GM21381 (cell line): ENCODE results near the gene FGF6.
"Not testable (repeated sequence)": the region's sequence is repeated elsewhere in the genome, so short reads cannot be mapped to it uniquely, and the experiment has no call there.

Experiments used
- ATAC-seq: cut with Tn5 transposase; IDR thresholded peaks from one replicate; pipeline ENCODE4 v1.9.1; 2021; ENCODE audit warnings: mild to moderate bottlenecking, moderate library complexity; ENCODE audit not compliant: unreplicated experiment

The FGF6 gene, protein sequence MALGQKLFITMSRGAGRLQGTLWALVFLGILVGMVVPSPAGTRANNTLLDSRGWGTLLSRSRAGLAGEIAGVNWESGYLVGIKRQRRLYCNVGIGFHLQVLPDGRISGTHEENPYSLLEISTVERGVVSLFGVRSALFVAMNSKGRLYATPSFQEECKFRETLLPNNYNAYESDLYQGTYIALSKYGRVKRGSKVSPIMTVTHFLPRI

DNA sequence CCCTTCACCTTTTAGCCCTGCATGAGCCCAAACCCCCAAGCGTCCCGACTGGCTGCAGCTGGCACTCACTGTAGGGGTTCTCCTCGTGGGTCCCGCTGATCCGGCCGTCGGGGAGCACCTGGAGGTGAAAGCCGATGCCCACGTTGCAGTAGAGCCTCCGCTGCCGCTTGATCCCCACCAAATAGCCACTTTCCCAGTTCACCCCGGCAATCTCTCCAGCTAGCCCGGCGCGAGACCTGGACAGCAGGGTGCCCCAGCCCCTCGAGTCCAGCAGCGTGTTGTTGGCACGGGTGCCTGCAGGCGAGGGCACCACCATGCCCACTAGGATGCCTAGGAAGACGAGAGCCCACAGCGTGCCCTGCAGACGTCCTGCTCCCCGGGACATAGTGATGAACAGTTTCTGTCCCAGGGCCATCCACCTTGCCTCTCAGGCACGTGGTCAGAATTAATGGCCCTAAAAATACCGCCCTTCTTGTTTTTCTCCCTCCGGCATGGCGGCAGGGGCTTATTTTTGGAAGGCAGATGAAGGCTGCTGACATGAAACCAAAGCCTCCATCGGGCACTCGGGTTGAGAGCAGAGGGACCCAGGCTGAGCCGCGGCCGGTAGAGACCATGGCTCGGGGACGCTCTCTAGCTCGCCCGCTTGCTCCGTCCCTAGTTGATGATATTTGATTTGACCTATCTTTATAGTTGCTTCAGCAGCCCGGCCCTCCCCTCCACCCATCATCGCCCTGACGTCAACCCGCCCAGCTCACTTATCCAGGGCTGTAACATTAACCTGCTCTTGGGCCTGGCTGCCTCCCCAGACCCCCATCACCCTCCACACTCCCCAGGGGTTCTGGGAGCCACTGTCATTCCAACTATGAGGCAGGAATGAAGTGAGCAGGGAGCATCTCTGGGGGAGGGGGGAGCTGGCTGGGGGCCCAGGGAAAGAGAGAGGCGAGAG lies at the start of gene FGF6:
TSS of gene FGF6 (minus strand) at position 660 of the 946 bp plus-strand sequence. CDS start at position 415, 245 bp downstream.
- ATAC-seq: no peak

DNA sequence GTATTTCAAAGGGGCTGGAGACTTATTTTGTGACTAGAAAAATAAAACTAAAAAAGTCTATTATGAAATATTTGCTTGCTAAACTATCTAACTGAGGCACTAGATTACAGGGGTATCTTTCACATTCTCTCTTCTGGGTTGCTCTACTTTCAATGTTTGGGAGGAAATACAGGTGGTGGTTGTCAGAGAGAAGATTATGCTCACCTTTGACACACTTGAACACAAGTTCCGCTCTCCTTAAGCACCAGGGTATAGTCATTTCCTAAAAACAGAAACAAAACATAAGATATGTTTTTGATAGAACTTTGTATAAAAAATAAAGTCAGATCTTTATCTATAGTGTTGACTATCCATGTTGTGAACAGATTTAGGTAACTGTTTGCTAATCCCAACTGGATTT lies 45.4 kb upstream of the FGF6 start:
- ATAC-seq: no peak

DNA sequence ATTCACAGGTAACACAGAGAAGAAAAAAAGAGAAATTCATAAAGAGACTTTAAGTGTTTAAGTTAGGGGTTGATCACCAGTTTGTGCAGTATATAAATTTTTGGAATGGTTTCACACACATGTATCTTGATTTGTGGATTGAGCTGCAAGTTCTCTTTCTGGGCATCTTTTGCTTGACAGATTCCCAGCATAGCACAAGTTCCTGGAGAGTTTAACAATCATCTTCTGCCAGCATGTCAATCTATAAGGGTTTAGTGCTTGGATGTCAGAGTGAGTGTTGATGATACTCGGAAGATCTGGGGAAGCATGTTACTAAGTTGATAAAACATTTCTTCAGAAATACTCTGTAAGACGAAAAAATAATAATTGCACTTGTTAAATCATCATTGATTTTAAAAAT lies 43.9 kb upstream of the FGF6 start:
- ATAC-seq: no peak

DNA sequence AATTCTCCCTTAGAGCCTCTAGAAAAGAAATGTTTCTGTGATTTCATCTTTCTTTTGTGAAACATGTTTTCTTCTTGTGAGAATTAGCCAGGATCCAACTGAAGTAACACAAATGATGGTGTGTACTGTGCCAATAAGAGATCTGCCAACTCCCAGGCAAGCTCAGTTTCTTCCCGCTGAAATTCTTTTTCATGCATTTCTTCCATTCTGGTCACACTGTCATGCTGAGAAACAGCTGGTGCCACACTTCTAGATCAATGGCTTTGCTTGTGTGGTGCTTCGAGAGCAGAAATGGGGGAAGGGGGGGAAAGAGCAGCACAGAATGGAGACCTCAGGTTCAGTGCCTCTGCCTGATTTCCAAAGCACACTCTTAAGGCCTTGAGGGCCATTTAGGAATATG lies 41.4 kb upstream of the FGF6 start:
- ATAC-seq: no peak

DNA sequence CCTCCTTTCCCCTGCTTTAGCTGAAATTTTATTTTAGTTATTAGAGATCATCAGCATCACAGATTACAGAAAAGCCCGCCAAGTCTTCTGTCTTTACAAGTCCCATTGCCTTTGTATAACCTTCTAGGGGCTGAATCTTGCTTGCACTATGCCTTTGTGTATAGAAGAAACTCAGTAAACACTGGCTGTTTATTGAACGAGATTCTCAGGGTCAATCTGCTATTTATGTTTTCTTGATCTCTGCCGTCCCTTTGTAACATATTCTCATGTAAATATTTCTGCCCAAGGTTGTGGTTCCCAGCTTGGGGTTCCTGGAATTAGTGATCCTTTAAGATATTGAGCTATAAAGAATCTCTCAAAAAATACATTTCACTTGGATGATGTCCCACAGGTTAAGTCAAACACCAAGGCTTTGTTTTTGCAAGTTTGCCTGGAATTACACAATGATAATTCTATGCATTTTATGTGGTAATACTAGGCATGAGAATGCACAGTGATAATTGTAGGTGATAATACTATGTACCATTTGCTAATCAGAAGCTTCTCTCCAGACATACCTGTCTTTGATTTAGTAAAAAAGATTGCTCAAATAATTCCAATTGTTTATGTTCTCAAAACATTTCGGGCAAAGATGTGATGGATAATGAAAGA lies 40.6 kb upstream of the FGF6 start:
- ATAC-seq: no peak

DNA sequence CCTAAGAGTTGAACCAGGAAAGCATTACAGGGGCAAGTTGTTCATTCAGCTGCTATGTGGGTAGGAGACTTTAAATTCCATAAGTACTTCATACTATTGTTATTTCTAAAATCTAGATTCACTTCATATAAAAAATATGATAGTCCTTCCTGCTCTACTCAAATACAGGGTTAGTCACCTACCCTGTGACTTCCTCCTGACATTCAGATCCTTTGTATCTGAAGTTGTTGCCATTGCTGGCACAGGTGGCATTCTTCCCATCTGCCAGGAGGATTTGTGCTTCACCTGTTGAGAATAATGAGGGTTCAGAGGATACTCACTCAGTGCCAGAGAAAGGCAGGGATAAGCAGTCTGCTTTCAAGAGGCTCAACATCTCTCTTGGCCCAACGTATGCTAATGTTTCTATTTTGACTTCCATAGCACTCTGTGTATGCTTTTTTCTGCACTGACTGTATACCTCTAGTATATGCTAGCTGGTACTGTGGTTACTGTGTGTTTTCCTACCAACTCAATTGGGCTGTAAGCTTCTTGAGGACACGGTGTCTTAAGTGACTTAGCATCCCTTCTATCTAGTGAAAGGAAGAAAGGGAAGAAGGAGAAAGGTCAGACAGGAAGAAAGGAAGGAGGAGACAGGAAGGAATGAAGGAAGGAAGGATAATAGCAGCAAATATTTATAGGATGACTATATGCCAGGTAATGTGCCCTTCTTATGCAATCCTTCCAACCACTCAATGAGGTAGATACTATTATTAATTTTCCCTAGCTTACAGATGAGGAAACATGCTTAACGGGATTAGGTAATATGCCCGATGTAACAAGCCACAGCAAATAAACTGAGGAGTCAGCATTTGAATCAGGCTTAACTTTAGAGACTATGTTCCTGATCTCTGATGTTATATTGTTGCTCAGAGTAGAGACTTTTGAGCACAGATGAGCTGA lies 38.5 kb upstream of the FGF6 start:
- ATAC-seq: no peak

DNA sequence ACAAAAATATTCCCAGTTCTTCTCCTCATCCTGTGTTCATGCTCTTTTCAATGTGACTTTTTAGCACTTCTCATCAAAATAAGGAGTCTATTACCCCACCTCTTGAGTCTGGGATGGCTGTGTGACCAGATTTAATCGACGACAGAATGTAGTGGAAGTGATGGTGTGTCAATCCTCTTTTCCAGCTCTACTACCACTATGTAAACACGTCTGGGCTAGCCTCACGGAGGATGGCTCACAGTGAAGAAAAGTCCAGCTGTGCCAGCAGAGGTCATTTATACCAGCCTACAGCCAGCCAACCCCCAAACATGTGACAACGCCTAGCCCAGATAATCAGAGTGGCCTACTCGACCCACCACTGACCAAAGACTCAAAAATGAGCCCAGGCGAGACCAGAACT lies 37.3 kb upstream of the FGF6 start:
- no peak for ATAC-seq

DNA sequence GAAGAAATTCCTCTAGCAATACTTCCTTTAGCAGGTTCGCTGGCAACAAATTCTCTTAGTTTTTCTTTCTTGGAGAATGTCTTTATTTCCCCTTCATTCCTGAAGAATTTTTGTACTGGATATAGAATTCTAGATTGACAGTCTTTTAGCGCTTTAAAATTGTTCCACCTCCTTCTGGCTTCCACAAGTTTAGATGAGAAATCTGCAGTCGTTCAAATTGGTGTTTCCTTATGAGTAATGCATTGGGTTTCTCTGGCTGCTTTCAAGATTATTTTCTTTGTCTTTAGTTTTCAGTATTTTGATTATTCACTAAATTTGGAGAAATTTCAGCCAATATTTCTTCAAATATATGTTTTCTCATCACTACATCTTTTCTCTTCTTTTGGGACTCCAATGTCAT lies 33.3 kb upstream of the FGF6 start:
- no peak for ATAC-seq

DNA sequence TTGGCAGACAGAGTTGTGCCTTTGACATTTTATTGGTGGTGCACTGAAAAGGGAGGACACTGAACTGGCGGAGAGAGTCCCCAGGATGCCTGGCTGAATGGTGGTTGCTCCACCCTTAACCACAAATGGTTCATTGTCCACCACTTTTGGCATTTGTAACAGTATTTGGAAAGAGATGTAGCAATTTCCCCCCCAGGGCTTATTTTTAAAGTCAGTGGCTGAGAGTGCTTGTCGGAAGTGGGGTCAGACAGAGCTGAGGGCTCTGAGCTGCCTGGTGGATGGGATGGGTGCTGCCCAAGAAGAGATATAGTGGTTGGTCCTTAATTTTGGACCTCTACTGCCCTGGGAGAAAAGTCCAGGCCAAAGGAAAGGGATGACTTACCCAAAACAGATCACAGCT lies 31.5 kb upstream of the FGF6 start:
- ATAC-seq: no peak

DNA sequence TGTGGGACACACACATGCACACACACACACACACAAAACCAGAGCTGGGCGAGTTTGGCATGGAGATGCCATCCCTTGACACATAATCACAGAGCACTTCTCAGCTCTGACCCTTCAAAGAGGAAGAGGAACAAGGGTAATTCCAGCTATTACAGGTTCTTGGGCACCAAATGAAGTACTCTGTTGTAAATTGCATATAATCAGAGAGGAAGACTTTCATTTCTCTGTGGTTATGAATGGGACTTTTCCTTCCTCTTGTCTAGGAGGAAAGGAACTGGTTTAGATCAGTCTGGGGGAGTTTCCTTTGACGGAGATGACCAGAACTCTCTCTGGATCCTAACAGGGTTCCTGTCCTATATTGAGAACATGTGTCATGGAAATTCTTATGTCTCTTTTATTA lies 26.4 kb upstream of the FGF6 start:
- ATAC-seq: no peak

DNA sequence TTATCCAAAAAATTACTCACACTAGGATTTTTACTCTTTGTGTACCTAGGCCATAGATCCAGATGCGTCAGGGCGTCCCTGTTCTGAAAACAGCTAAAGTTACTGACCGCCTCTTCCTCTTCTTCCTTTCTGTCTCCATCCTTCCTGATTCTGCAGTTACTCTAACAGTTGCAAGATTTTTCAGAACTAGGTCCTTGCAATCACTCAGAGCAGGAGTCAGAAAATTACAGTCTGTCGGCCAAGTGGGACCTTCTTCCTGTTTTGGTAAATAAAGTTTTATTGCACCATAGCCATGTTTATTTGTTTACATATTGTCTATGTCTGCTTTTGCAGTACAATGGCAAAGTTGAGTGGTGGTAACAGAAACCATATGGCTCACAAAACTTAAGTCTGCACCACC lies 25.6 kb upstream of the FGF6 start:
- no peak for ATAC-seq

DNA sequence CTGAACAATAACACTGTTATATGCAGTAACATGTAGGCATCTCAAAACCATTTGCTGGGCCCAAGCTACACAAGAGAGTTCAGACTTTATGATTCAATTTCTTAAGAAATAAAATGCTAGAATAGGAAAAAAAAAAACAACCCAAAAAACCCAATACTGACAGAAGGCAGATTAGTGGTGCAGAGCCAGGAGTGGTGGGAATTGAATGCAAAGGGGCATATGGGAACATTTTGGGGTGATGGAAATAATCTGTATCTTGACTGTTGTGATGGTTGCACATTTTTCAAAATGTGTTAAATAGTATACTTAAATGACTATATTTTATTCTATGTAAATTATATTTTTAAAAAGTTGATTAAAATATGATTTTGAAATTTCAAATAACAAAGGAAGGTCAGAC lies 23.4 kb upstream of the FGF6 start:
- no peak for ATAC-seq

DNA sequence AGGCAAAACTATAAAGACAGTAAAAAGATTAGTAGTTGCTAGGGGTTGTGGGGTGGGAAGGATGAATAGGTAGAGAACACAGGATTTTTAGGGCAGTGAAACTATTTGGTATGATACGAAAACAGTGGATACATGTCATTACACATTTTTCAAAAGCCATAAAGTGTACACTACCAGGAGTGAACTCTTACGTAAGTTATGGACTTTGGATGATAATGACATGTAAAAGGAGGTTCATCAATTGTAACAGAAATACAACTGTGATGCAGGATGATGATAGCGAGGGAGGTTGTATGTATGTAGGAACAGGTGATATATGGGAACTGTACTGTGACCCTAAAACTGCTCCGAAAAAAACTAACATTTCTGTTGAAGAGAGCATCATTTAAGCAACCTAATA lies 15.1 kb upstream of the FGF6 start:
- no peak for ATAC-seq

DNA sequence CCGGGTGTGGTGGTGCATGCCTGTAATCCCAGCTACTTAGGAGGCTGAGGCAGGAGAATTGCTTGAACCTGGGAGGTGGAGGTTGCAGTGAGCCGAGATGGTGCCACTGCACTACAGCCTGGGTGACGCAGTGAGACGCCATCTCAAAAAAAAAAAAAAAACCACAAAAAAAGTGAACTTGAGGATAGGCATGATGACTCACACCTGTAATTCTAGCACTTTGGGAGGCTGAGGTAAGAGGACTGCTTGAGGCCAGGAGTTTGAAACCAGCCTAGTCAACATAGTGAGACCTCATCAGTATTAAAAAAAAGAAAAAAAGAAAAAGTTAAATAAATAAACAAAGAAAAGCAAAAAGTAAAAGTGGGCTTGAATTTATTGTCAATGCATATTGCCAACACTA lies 10.2 kb upstream of the FGF6 start:
- not testable (repeated sequence) for ATAC-seq

DNA sequence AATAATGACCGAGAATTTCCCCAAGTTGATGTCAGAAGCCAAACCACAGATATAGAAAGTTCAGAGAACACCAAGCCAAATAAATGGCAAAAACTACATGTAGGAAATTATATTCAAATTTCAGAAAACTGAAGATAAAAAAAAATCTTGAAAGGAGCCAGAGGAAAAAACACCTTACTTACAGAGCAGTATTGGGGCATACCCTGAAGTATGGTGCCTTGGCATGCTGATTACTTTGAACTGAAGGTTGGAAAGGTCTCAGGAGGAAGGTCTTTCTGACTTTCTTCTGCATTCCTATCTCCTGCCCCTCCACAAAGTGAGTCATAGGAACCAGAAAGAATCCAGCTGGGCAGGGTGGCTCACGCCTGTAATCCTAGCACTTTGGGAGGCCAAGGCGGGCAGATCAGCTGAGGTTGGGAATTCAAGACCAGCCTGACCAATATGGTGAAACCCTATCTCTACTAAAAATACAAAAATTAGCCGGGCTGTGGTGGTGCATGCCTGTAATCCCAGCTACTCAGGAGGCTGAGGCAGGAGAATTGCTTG lies 8.8 kb upstream of the FGF6 start:
- no peak for ATAC-seq

DNA sequence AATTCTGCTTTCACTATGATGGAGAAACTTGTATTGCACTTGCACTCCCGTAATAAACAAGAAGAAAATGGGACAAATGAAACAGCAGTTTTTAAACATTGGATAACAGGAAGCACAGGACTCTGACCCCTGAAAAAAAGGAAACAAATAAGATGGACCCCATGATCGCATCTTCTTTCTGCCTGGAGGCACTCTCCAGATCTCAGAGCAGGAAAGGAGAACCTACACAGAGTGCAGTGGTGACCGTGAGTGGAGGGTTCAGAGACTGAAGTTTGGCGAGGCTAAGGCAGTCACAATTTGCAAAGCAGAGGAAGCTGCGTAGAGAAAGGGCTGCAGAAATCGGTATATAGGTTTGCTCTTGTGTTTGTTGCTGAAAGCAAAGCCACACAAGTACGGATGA lies 6.1 kb upstream of the FGF6 start:
- ATAC-seq: no peak

DNA sequence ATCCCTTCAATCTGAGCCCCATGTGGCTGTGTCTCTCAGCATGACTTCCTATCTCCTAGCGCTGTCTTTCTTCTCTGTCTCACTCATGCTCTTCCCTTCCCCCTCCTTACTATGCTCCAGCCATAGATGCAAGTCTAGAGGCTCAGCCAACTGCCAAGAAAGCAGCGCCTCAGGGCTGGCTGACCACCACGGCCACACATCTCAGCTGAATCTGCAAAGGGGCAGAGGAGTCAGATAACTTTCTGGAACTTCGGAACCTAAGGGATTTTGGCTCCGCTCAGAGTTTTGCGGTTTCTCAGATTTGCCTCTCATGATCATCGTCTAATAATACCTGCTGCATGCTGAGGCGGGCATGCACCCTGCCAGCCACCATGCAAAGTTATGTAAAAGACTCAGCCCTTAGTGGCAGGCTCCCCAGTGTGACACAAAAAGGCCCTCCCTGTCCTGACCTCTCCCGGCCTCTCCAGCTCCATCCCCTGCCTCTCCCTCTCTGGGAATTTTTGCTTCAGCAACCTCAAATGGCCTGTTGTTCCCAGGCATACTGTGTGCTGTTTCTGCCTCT lies 5.0 kb upstream of the FGF6 start:
- ATAC-seq: no peak

DNA sequence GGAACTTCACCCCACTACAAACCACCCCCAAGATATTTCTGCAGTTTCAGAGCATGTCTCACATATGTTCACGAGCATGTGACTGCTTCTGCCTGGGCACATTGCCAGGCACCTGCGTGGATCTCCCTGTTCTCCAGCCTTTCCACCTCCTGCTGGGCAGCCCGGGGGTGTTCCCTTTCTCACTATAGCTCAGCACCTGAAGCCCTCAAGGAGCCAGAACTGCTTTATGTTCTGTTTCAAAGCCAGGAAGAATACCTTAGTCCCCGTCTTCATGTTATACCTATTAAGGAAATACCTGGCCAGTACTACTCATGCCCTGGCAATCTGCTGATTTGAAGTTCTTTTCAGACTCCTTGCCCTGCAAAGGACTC lies 4.2 kb upstream of the FGF6 start:
- no peak for ATAC-seq

DNA sequence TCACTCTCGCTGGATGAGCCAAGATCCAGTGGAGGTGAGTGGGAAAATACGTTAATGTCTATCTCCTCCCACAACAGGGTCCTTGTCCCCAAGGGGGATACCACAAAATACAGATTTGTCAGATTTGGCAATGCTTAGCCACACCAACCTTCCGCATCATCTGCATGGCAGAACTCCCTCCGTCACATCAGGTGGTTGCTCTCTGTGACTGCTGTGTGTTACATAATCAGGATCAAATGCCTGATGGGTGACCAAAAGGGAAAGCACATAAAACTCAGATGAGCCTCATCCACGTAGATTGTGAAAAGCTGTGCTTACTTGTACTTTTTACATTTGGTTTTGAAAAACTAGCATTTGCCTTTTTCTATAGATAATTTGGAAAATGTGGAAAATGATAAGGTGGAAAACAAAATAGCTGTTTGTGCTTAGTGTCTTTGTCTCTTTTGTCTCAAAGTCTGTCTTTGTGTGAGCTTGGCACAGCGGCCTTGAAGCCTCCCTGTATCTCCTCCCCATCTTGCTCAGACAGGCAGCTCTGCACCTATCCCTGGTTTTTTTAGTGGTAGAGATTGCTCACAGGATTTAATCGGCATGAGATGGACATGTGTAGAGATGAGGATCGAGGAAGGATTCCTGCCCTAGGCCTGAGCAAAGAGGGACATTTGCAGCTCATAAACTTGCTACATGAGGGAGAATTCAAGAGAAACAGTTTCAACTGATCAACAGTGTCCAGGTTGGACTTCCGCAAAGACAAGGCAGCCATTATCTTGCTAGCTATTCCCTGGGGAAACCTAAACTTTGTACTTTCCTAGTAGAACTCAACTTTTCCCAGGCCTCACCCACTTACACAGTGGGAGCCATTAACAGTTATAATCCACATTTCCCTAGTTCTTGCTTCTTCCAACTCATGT lies 3.6 kb upstream of the FGF6 start:
- ATAC-seq: no peak
